A673 (cell line): ENCODE measurements around the gene EREG. TPM values are rescaled to one million over a fixed set of nuclear protein-coding genes. Genes with fewer than 3 reads are reported as not detected.

Experiments
- BruUV-seq: library from RNA; stranded (reverse); fragments of 400-500 nt; replicated peaks from 2 replicates; lab custom pipeline; 2021; lab: Mats Ljungman, UMichigan
- CTCF ChIA-PET: fragments of 300-600 bp; sonication (Branson Sonifier 250); formaldehyde crosslinking; loops from one replicate; lab custom pipeline; 2022; ENCODE audit warnings: antibody characterized with exemption; lab: Charles Lee
- POLR2A ChIA-PET: fragments of 300-600 bp; sonication (Branson Sonifier 250); formaldehyde crosslinking; loops from one replicate; lab custom pipeline; 2022; ENCODE audit warnings: antibody characterized with exemption; ENCODE audit not compliant: low non-redundant PET; lab: Charles Lee
- DNase-seq: peaks from one replicate; pipeline ENCODE4 v3.0.0-alpha.2; 2015; ENCODE audit warnings: low spot score
- H3K27ac ChIP-seq: fragments of 200-600 bp; sonication (generic); 2 replicates; pipeline ENCODE4 v1.5.1; 2016; ENCODE audit warnings: mixed run types, low read depth, mild to moderate bottlenecking, mixed read lengths, antibody characterized with exemption, low read length; ENCODE audit not compliant: poor library complexity, severe bottlenecking
- H3K27me3 ChIP-seq: fragments of 200-600 bp; sonication (generic); replicated peaks from 2 replicates; pipeline ENCODE4 v1.6.1; 2017; ENCODE audit warnings: mixed run types, low read depth, mild to moderate bottlenecking, mixed read lengths, antibody characterized with exemption, low read length; ENCODE audit not compliant: insufficient read depth, poor library complexity
- H3K36me3 ChIP-seq: fragments of 200-600 bp; sonication (generic); 2 replicates; pipeline ENCODE4 v1.6.1; 2016; ENCODE audit warnings: mixed run types, mild to moderate bottlenecking, mixed read lengths, antibody characterized with exemption, low read length; ENCODE audit not compliant: insufficient read depth, poor library complexity, severe bottlenecking
- H3K4me1 ChIP-seq: fragments of 200-600 bp; sonication (generic); 2 replicates; pipeline ENCODE4 v1.6.1; 2017; ENCODE audit warnings: mixed run types, mild to moderate bottlenecking, mixed read lengths, antibody characterized with exemption, low read length; ENCODE audit not compliant: insufficient read depth, poor library complexity, severe bottlenecking
- H3K4me3 ChIP-seq: fragments of 200-600 bp; sonication (generic); 2 replicates; pipeline ENCODE4 v1.5.1; 2016; ENCODE audit warnings: low read depth, mixed run types, mild to moderate bottlenecking, mixed read lengths, low read length; ENCODE audit not compliant: poor library complexity, severe bottlenecking
- H3K9me3 ChIP-seq: fragments of 200-600 bp; sonication (generic); 2 replicates; pipeline ENCODE4 v1.6.1; 2016; ENCODE audit warnings: mixed run types, low read depth, mild to moderate bottlenecking, mixed read lengths, antibody characterized with exemption, low read length; ENCODE audit not compliant: poor library complexity, severe bottlenecking
- CTCF ChIP-seq: fragments of 300-800, 200-600 bp; sonication (generic); conservative IDR thresholded peaks from 2 replicates; pipeline ENCODE4 v1.5.1; 2017; ENCODE audit warnings: low read depth, mild to moderate bottlenecking, antibody characterized with exemption, low read length, moderate library complexity, mixed read lengths
- EZH2 ChIP-seq: fragments of 200-600 bp; sonication (generic); IDR thresholded peaks from 2 replicates; pipeline ENCODE4 v1.6.1; 2017; ENCODE audit warnings: borderline replicate concordance, low read depth, mild to moderate bottlenecking, mixed read lengths, antibody characterized with exemption, low read length; ENCODE audit not compliant: poor library complexity, severe bottlenecking
- intact Hi-C: fragments of 100-400 bp; cut with micrococcal nuclease; formaldehyde crosslinking; loops from one replicate; pipeline ENCODE4 v1.10.0; 2022; ENCODE audit not compliant: unreplicated experiment
- total RNA-seq: library from RNA; stranded (reverse); gene quantifications from 2 replicates; pipeline ENCODE4 v1.2.3, GENCODE V29; 2021

EREG gene
- total RNA-seq, 1 experiment from 2014 or later = 0.84 TPM

- H3K27me3 ChIP-seq = no peaks in the 10 kb centered on the region
- no peaks in the 10 kb centered on the region for H3K4me1 ChIP-seq
- no peak for TF ChIP-seq EZH2
- TF ChIP-seq CTCF = no peak
- ChIA-PET CTCF (no interaction called here), POLR2A (interaction anchor here (0.6 kb wide), 1 partner anchor 18 kb away, joined by 3 read pairs; no protein-coding TSS in a partner anchor)
- peak overlapping the region; percentile 44 for H3K4me3 ChIP-seq
- H3K9me3 ChIP-seq = no peaks in the 10 kb centered on the region
- no peak overlapping the region for H3K27ac ChIP-seq
- peak; percentile 10 for DNase-seq
- no peaks in the 10 kb centered on the region for H3K36me3 ChIP-seq
- intact Hi-C loops = no loop called here
- BruUV-seq = TSS peak; percentile 72
Observed at GRCh38 chr4:74365761-74366160, 816 bp downstream of the EREG start.

GRCh38 chr4:74366367-74366911 is 1.5 kb downstream of the EREG start:
- no peaks in the 10 kb centered on the region for H3K36me3 ChIP-seq
- intact Hi-C loops = no loop called here
- H3K27me3 ChIP-seq = no peaks in the 10 kb centered on the region
- CTCF ChIA-PET = no interaction called here
- TF ChIP-seq CTCF = no peak
- H3K4me1 ChIP-seq = no peaks in the 10 kb centered on the region
- H3K9me3 ChIP-seq = no peaks in the 10 kb centered on the region
- POLR2A ChIA-PET = interaction anchor here (0.6 kb wide), 1 partner anchor 19 kb away, joined by 3 read pairs; no protein-coding TSS in a partner anchor
- no TSS peak for BruUV-seq
- H3K27ac ChIP-seq = no peak overlapping the region
- no peak overlapping the region for H3K4me3 ChIP-seq
- no peak for DNase-seq

GRCh38 chr4:74367656-74368290 is 2.8 kb downstream of the EREG start:
- Histone ChIP-seq H3K27ac (no peak overlapping the region), H3K36me3 (no peaks in the 10 kb centered on the region), H3K9me3 (no peaks in the 10 kb centered on the region), H3K27me3 (no peaks in the 10 kb centered on the region), H3K4me3 (no peak overlapping the region), H3K4me1 (no peaks in the 10 kb centered on the region)
- intact Hi-C loops = no loop called here
- CTCF ChIA-PET = no interaction called here
- POLR2A ChIA-PET = no interaction called here
- no peak for DNase-seq
- TF ChIP-seq EZH2 (no peak), CTCF (no peak)
- no TSS peak for BruUV-seq
